OCI-M1 (cell line): Measurements from ENCODE around the gene SORCS2.

Experiments used
- DNase-seq: peaks from one replicate; lab custom pipeline; 2025; lab: John Stamatoyannopoulos, UW

The SORCS2 gene

DNA sequence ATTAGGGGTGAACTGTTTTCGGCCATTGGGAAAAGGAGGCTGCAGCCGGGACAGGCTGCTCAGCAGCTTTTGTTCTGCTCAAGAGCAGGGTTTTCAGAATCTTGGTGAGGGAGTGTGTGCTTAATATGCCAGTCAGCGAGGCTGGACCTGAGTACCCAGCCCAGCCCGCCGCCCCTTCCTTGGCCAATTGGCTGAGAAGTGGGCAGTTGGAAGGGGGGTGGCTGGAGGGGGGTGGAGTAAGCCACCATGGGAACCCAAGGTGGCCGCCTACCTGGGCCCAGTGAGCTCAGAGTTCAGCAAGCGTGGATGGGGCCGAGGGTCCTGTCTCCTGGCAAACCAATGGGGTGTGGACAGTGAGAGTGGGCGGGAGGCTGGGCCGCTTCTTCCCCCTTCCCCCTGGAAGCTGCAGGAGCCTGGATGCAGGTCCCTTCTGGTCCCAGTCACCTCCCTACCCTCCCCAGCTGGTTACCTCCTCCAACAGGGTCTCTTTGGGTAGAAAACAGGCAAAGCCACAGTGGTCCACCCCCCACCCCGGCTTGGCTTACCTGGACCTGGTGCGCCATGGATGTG, 52.5 kb downstream of the SORCS2 start:
- no peak for DNase-seq

DNA sequence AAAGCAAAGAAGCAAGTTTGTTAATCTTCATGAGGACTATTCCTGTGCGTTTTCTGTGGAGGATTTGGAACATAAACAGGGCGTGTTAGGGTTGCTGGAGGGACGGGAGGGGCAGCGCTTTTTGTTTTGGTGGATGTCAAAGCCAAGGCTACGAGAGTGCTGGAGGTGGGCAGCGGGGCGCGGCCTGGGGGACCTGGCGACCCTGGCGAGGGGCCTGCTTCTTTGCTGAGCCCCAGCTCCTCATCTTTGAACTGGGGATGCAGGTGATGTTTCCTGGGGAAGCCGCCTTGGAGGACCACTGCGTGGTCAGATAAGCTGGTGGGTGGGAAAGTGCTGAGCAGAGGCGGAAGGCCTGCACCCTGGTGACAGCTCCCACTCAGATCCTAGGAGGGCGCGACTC, 55.2 kb downstream of the SORCS2 start:
- no peak for DNase-seq

DNA sequence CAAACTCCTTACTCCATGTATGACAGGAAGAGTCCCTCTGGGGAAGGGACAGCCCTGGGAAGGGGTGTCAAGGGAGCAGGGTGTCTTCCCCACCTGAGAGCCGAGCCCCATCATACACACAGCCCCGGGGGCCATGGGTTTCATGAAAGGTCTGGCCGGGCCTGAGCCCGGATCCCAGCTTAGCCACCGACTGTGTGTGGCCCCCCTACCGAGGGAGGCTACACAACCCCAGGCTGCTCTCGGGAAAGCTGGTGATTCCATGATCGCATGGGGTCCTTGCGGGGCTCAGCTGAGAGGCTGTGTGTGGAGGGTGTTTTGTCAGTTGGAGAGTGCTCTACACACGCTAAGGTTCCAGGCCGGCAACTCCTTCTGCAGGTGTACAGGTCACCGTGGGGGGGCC, 55.6 kb downstream of the SORCS2 start:
- no peak for DNase-seq

DNA sequence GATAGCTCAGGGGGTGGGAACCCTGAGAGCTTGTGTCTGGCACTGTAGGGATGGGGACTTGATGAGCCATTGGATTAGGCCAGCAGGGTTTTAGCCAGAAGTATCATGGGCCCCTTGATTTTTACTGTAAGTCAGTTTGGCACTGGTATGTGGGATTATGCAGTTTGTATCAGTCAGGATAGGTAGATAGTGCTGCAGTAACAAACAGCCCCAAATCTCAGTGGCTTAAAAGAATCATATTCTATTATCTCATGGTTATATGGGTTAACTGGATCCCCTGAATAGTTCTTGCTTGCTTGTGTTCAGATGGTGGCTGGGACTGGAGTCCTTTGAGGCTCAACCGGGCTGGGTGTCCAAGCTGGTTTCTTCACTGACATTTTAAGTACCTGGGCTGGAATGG, 56.5 kb downstream of the SORCS2 start:
- no peak for DNase-seq

DNA sequence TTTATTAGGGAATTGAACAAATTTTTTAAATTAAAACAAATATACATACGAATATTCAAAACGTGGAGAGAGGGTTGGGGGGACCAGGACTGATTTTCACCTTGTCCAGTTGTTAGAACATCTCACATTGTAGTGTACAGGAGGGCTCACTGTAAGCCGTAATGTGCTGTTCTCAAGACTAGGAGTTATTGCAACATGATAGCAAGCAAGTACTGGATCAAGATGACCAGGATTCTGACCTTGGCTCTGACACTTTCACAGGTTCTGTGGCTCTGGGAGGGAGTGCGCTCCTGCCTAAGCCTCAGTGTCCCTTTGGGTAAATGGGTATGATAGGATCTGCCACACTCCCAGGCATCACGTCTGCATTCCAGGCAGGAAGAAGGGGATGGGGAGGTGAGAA, 59.0 kb downstream of the SORCS2 start:
- no peak for DNase-seq

DNA sequence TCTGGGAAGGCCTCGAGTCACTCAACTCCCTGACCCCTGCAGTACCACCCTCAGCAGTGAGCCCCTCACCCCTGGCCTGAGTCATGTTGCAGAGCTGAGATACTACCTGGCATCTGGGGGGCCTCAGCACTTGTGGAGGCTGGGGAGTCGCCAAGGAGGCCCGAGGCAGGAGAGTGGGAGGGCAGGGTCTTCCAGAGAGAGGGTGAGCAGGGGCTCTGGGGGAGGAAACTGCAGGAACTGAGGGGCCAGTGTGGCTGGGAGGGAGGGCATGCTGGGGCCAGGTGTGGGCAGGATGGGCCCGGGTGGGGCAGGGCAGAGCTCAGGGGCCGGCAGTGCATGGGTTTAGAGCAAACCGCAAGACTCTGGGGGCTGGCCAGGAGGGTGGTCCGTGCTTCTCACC, 59.7 kb downstream of the SORCS2 start:
- DNase-seq: no peak

DNA sequence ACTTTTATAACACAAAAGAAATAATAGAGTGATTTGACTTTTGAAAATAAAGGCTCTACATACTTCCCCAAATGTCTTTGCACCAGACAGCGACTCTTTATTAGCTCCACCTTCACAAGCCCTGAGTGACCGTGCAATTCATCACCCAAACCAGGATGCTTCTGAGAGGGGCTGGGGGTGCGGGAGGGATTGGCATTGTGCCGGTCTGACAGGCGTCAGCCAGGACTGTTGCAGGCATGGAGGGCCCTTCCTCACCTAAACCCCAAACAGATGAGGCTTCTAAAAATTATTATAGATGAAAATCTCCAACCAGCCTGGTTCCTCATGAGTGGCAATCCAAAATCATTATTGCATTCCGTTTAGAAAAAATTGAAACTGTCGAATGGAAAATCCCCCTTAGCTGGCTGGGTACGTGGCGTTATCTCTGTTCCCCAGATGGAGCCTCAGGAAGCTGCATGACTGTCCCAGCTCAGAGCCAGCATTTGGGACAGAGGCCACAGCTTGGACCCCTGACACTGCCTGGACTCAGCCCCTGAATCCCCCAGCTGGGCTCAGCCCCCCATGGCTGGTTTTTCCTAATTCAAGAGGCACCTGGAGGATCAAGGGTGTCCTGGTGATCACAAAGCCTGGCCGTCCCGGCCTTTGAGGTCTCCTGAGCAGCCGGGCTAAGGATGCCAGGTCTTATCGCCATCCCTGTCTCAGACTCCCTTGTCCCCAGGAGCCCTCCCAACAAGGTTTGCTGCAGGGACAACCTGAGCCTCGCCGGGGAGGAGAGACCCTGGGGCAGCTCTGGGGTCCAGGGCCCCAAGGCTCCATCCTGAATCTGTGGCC, 60.4 kb downstream of the SORCS2 start:
- DNase-seq: peak; percentile 26

DNA sequence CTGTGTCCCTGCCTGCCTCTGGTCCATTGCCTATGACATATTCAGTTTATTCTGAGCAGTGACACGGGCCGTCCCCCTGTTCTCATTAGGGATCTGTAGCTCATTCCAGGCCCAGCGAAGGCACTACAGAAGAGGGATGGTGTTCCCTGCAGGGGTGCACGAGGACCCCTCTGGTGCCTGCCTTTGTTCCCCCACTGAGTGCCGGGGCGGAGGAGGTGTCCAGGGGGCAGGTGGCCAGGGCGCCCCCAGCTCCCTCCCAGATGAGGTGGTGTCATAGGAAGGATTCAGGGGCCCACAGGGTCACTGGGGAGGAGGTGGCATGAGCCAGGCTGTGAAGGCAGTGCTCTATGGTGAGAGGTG, 61.0 kb downstream of the SORCS2 start:
- DNase-seq: no peak

DNA sequence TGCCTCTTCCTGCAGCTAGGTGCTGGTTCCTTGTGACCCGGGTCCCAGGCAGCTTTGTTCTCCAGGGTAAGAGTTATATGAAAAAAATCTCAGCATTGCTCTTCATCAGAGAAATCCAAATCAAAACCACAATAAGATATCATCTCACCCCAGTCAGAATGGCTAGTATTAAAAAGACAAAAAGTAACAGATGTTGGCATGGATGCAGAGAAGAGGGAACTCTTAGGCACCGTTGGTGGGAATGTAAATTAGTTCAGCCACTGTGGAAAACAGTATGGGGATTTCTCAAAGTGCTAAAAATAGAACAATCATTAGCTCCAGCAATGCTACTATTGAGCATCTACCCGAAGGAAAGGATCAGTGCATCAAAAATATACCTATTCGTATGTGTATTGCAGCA, 61.5 kb downstream of the SORCS2 start:
- no peak for DNase-seq

DNA sequence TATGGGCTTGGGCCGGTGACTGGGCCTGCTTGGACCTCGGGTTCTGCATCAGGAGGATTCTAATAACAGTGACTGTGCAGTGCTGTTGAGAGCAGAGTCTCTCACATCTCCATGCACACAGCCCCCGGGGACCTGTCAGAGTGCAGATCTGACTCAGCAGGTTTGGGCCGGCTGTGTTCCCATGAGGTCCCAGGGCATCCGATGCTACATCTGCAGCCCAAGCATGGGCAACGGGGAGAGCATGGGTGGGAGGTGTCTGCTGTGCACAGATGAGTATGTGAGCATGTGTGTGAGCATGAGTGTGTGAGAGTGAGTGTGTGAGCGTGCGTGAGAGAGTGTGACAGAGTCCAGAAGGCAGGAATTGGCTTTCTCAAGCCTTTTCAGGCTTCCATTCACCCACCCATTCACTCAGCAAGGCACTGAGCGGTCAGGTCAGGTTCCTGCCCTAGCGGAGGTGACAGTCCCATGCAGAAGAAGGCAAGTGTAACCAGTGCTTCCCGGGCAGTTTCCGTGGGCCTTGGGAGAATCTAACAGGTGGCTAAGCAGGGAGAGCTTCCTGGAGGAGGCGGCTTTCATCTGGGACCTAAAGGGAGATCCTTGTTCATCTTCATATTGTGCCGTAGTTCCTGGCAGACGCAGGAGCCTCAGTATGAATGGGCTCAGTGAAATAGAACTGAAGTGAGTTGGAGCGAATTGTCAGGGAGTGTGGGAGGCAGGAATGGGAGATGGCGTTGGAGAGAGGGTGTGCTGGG, 62.6 kb downstream of the SORCS2 start:
- DNase-seq: no peak

DNA sequence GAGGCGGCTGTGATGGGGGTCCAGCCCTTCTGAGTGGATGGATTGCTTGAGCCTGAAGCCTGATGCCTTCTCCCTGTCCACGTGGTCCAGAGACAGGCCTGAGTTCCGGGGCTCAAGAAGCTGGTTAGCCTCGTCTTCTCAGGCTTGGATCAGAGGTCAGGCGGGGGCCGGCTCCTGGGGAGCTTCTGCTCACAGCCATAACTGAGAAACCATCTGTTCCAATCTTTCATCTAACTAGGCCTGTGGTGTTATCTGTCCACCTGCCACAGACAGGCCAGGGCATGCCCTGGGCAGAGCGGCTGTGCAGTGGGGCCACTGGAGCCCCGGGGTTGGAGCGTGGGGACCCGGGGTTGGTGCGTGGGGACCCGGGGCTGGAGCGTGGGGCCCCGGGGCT, 63.1 kb downstream of the SORCS2 start:
- DNase-seq: no peak

DNA sequence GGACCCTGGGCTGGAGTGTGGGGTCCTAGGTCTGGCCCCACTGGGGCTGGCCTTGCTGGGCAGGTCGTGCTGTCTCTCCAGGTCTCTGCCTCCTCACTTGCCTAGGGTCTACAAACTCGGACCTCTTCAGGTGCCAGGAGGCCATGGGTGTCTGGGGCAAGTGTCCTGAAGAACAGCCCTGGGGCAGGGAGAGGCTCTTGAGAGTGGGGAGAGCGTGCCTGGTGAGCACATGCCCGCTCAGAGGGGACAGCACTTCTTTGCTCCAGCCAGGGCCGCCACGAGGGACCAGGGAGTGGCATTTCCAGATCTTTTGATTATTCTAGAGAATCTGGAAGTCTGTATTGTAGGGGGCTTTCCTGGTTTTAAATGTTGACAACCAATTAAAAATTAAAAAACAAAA, 63.7 kb downstream of the SORCS2 start:
- no peak for DNase-seq

DNA sequence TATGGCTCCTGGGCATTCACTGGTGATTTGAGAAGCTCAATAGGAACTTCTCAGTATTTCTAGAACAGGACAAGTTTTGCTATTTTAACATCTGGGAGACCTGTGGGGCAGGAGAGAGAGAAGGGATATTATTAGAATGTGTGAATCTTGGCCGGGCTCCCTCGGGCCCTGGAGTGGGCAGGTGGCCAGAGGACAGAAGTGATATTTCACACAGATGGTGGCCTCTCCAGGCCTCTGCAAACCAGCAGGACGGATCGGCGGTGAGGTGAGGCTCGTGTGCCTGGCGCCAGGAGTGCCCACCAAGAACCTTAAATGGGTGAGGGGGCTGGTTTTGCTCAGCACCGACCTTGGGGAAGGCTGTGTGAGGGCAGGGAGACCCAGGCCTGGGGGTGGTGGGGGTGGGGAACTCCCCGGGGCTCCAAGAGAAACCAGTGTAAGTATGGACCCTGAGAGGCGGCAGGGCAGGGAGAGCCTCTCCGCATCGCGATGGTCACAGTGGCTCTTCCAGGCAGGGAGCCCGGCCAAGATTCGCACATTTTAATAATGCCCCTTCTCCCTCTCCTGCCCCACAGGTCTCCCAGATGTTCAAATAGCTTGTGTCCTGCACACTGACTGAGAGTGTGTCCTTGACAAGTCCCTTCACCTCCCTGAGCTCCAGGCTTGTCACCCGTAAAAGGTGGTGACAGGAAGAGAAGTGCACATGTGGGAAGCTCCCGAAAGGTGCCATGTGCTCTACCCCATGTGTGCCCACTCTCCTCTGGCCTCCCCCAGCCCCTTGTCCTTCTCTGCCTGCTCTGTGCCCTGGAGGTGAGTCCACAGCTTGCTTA, 64.9 kb downstream of the SORCS2 start:
- no peak for DNase-seq

DNA sequence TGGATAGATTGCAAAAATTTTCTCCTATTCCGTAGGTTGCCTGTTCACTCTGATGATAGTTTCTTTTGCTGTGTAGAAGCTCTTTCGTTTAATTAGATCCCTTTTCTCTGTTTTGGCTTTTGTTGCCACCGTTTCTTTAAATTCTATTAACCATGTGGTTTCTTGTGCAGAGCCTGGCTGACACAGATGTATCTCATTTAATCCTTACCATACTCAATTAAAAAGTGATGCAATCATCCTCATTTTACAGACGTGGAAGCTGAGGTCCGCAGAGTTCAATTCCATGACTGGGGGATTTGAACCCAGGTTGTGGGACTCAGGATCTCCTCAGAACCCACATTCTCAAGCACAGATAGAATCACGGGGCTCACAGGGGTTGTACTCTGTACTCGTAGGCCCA, 66.7 kb downstream of the SORCS2 start:
- no peak for DNase-seq

DNA sequence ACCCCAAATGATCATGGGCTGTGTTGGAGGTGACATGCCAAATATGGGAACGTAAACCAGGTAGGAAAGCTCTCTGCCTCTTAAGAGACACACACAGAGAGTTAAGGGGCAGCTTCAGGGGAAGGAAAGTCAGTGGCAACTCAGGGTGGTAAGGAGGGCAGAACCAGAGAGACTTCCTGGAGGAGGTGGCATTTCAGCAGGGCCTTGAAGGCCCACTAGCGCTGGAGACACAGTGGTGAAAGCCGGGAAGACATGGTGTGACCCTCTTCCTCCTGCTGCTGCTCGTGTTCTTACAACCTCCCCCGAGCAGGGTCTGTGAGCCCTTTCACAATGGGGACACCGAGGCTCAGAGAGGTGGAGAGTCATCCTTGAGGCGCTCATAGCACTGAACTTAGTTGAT, 68.2 kb downstream of the SORCS2 start:
- no peak for DNase-seq

DNA sequence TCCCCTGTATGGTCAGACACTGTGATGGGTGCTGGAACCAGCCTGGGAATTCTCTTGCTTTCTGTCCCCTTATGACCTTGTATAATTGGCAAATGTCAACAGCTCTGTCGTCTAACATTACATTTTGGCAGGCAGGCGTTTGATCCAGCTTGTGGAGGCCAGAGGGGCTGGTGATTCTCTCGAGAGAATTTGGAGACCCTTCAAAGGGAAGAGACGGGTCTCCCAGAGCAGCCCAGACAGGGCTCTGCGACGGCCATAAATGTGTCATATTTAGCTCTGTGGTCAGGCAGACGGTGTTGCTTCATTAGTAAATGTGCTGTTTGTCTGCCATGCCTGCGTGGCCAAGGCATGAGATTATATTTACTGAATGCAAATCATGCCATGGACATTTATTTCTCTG, 68.7 kb downstream of the SORCS2 start:
- no peak for DNase-seq

DNA sequence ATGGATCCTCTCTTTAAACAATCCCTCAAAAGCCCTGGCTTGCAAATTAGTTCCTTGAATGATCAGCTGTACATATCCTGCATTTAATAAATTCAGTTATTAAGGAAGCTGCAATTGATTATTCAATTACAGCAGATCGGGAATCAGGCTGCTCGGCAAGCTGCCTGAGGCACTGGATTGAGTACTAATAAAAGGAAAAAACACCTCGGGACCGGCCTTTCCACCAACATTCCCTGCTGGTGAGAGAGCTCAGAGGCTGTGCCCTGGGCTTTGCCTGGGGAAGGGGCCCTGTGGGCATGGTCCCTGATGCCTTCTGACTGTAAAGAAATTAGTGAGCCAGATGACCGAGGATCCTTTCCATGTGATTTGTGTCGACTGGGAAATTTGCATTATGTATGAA, 69.2 kb downstream of the SORCS2 start:
- DNase-seq: no peak

DNA sequence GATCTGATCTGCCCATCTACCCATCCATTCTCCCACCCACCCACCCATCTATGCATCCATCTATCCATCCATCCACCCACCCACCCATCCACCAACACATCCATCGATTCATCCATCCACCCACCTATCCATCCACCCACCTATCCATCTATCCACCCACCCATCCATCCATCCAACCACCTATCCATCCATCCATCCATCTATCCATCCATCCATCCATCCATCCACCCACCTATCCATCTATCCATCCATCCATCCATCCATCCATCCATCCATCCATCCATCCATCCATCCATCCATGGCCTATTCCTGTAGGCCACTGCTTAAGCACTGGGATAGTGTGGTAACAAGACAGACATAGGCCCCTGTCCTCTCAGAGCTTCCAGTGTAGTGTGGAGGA, 69.8 kb downstream of the SORCS2 start:
- no peak for DNase-seq

DNA sequence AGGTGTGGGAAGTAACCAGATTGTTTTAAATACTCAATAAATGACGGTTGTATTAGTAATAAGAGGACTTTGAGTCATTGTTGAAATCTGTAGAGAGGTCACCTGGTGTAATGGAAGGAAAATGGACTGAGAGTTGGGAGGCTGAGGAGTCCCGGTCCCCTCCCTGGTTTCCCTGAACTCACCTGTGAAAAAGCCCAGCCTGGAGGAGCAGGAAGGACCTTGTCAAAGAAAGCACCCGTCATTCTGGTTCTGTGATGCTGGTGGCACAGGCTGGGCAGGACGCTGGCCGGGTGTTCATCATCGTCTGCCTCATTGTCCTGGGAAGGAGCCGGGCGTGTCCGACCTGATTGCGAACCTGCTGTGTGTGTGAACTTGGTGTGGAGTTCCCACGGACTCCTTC, 70.8 kb downstream of the SORCS2 start:
- DNase-seq: no peak

DNA sequence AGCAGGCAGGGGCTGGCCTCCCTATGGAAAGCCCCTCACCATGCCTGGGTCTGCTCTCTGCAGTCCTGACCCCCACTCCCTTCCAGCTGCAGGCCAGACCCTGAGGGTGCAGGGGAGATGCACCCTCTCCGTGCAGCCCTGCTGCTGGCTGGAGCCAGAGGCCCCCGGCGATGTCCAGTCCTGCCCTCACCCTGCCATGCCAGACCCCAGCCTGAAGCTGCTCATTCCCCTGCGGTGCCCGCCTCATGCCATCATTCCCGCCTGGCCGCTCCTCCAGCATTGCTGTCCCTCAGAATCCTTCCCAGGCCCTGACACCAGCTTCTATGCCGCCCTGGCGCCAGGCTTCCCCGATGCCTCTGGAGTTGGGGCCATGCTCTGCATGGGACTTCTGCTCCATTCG, 72.4 kb downstream of the SORCS2 start:
- no peak for DNase-seq

DNA sequence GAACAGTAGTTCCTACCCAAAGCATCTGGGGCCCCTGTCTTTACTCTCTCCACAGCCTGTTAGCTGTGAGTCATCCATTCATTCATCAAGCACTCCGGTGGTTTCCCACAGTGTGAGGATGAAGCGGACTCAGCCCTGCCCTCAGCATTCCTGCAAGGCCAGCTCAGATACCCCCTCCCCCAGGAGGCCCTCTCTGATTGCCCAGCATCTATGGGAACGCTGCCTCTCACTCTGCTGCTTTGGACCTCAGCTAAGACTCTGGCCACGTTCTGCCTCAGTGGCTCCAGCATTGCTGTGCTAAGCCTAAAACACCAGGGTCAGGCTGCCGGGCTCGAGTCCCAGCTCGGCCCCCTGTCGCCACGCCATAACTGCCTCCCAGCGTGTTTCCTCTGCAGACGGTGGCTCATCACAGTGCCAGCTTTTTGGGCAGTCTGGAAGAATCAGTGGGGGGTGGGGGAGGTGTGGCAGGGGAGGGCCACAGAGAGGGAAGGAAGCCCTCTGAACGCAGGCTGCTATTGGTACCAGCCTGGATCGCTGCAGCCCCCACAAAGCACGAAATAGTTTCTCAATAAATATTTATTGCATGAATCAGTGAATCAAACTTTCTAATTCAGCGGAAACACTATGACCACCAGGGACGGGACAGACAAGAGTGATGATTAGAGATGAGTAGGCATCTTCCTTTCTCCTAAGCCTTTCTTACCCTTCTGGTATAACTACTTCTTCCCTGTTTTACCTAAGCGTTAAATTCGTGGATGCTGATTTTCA, 74.4 kb downstream of the SORCS2 start:
- DNase-seq: no peak

DNA sequence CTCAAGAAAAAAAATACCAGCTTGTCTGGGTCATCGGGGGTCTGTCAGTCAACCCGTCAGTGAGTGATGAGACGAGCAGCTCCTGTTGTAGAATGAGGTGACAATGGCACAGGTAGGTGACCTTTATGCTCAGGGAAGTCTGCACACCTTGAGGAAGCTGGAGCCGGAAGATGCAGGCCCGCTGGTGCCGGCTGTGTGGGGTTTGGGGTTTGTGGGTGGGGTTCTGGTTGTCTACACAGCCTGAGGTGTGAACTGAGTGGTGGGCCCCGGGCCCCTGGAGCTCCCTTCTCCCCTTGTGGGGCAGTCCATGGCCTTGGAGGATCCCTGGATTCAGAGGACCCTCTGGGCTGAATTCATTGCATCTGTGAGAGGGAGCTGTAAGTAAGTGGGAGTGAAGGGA, 75.5 kb downstream of the SORCS2 start:
- no peak for DNase-seq
